CD4-positive, alpha-beta T cell treated with Interleukin-15 for 1 hour (primary cell): Measurements from ENCODE around the gene SPATA12.
A peak's percentile ranks its signal among the peaks of the same experiment; 100 is the strongest.

Experiments
- DNase-seq: peaks from one replicate; pipeline ENCODE4 v3.0.0-alpha.2; 2020

Gene SPATA12

GRCh38 chr3:57060089-57060821 lies at the start of gene SPATA12:
TSS of gene SPATA12 (plus strand) at chr3:57060664. CDS start at chr3:57073695, 13,031 bp downstream.
- DNase-seq = peak; percentile 70

GRCh38 chr3:57011022-57011421 lies 49.4 kb upstream of the SPATA12 start:
- no peak for DNase-seq

- DNase-seq = no peak
These were observed 47.6 kb upstream of the SPATA12 start for GRCh38 chr3:57012847-57013246.

GRCh38 chr3:57015350-57015729 lies 45.1 kb upstream of the SPATA12 start:
- no peak for DNase-seq

- no peak for DNase-seq
These were observed 44.6 kb upstream of the SPATA12 start for GRCh38 chr3:57015912-57016311.

GRCh38 chr3:57017459-57017845 lies 43.0 kb upstream of the SPATA12 start:
- DNase-seq = no peak

GRCh38 chr3:57018246-57018645 lies 42.2 kb upstream of the SPATA12 start:
- DNase-seq = no peak

- no peak for DNase-seq
These were observed 41.4 kb upstream of the SPATA12 start for GRCh38 chr3:57019057-57019456.

- no peak for DNase-seq
These were observed 35.2 kb upstream of the SPATA12 start for GRCh38 chr3:57025237-57025636.

- DNase-seq = no peak
These were observed 33.5 kb upstream of the SPATA12 start for GRCh38 chr3:57026944-57027343.

- no peak for DNase-seq
These were observed 31.1 kb upstream of the SPATA12 start for GRCh38 chr3:57029383-57029782.

GRCh38 chr3:57029924-57030323 lies 30.5 kb upstream of the SPATA12 start:
- no peak for DNase-seq

- no peak for DNase-seq
These were observed 29.7 kb upstream of the SPATA12 start for GRCh38 chr3:57030721-57031120.

GRCh38 chr3:57031631-57032541 lies 28.6 kb upstream of the SPATA12 start:
- DNase-seq = no peak

GRCh38 chr3:57036952-57037351 lies 23.5 kb upstream of the SPATA12 start:
- DNase-seq = no peak

- no peak for DNase-seq
These were observed 21.8 kb upstream of the SPATA12 start for GRCh38 chr3:57038466-57039164.

- no peak for DNase-seq
These were observed 18.8 kb upstream of the SPATA12 start for GRCh38 chr3:57041674-57042073.

GRCh38 chr3:57043518-57043917 lies 16.9 kb upstream of the SPATA12 start:
- no peak for DNase-seq

- no peak for DNase-seq
These were observed 14.2 kb upstream of the SPATA12 start for GRCh38 chr3:57046101-57046765.

- DNase-seq = no peak
These were observed 12.3 kb upstream of the SPATA12 start for GRCh38 chr3:57048052-57048671.

- DNase-seq = no peak
These were observed 11.7 kb upstream of the SPATA12 start for GRCh38 chr3:57048728-57049127.

GRCh38 chr3:57052662-57053061 lies 7.8 kb upstream of the SPATA12 start:
- no peak for DNase-seq
